Osteoblast (primary cell): ENCODE data around the gene TCF7L2. TPM values are rescaled to one million over a fixed set of nuclear protein-coding genes. Genes with fewer than 3 reads are reported as not detected.

Source experiments
- DNase-seq: peaks from one replicate; pipeline ENCODE4 v3.0.0; 2011; ENCODE audit warnings: low spot score, mixed read lengths; ENCODE audit not compliant: insufficient read length; ENCODE audit errors: missing footprints
- H2AFZ ChIP-seq: 2 replicates; pipeline ENCODE4 v1.6.0; 2011; ENCODE audit warnings: mild to moderate bottlenecking, low read length
- H3K27ac ChIP-seq: 2 replicates; pipeline ENCODE4 v1.5.1; 2011; ENCODE audit warnings: mild to moderate bottlenecking, low read depth, low read length, moderate library complexity
- H3K27me3 ChIP-seq: 2 replicates; pipeline ENCODE4 v1.6.0; 2012; ENCODE audit warnings: mild to moderate bottlenecking, control low read depth, inconsistent platforms, low read length, moderate library complexity; ENCODE audit not compliant: insufficient read depth
- H3K36me3 ChIP-seq: 2 replicates; pipeline ENCODE4 v1.5.1; 2011; ENCODE audit warnings: mild to moderate bottlenecking, low read length, control low read depth, moderate library complexity; ENCODE audit not compliant: insufficient read depth
- H3K4me1 ChIP-seq: 2 replicates; pipeline ENCODE4 v1.5.1; 2011; ENCODE audit warnings: mild to moderate bottlenecking, low read length, control low read depth, moderate library complexity; ENCODE audit not compliant: insufficient read depth
- H3K4me2 ChIP-seq: 2 replicates; pipeline ENCODE4 v1.6.0; 2011; ENCODE audit warnings: mild to moderate bottlenecking, low read length; ENCODE audit not compliant: insufficient read depth
- H3K4me3 ChIP-seq: fragments of 200-600 bp; sonication (generic); 3 replicates; pipeline ENCODE4 v1.5.1; 2012; ENCODE audit warnings: mild to moderate bottlenecking, low read length, inconsistent platforms; ENCODE audit not compliant: insufficient read depth
- H3K79me2 ChIP-seq: 2 replicates; pipeline ENCODE4 v1.6.0; 2012; ENCODE audit warnings: mild to moderate bottlenecking, low read length, control low read depth, inconsistent platforms; ENCODE audit not compliant: insufficient read depth
- H3K9me3 ChIP-seq: 2 replicates; pipeline ENCODE4 v1.5.1; 2011; ENCODE audit warnings: low read depth, low read length, control low read depth
- H4K20me1 ChIP-seq: 2 replicates; pipeline ENCODE4 v1.6.0; 2012; ENCODE audit warnings: mild to moderate bottlenecking, low read length, control low read depth; ENCODE audit not compliant: insufficient read depth
- CTCF ChIP-seq: IDR thresholded peaks from 2 replicates; pipeline ENCODE4 v1.5.1; 2011; ENCODE audit warnings: mild to moderate bottlenecking, low read depth, low read length, moderate library complexity; ENCODE audit errors: extremely low read depth
- total RNA-seq: library from RNA; depleted of rRNA; stranded (reverse); fragments of >200 nt; gene quantifications from 2 replicates; pipeline ENCODE4 v1.2.3, GENCODE V29; 2012

TCF7L2 gene
- total RNA-seq, 1 donor: 9.0 TPM

GRCh38 chr10:112945811-112946210 is 4.2 kb upstream of the TCF7L2 start:
- Histone ChIP-seq H3K4me3 (no peak overlapping the region), H3K4me2 (no peak overlapping the region), H4K20me1 (no peaks in the 10 kb centered on the region), H3K36me3 (no peaks in the 10 kb centered on the region), H2AFZ (no peak overlapping the region), H3K9me3 (no peaks in the 10 kb centered on the region), H3K4me1 (no peaks in the 10 kb centered on the region), H3K27ac (no peak overlapping the region), H3K79me2 (peaks cover 3% of the 10 kb centered on the region), H3K27me3 (peaks cover under 1% of the 10 kb centered on the region)
- DNase-seq: no peak
- no peak for TF ChIP-seq CTCF

GRCh38 chr10:112946649-112947048 is 3.4 kb upstream of the TCF7L2 start:
- no peak overlapping the region for H3K4me2 ChIP-seq
- no peak overlapping the region for H2AFZ ChIP-seq
- no peak for TF ChIP-seq CTCF
- no peaks in the 10 kb centered on the region for H3K27me3 ChIP-seq
- H3K36me3 ChIP-seq: no peaks in the 10 kb centered on the region
- H3K79me2 ChIP-seq: peaks cover 4% of the 10 kb centered on the region
- no peak for DNase-seq
- no peak overlapping the region for H3K27ac ChIP-seq
- H4K20me1 ChIP-seq: no peaks in the 10 kb centered on the region
- no peak overlapping the region for H3K4me3 ChIP-seq
- H3K4me1 ChIP-seq: no peaks in the 10 kb centered on the region
- H3K9me3 ChIP-seq: no peaks in the 10 kb centered on the region

DNA sequence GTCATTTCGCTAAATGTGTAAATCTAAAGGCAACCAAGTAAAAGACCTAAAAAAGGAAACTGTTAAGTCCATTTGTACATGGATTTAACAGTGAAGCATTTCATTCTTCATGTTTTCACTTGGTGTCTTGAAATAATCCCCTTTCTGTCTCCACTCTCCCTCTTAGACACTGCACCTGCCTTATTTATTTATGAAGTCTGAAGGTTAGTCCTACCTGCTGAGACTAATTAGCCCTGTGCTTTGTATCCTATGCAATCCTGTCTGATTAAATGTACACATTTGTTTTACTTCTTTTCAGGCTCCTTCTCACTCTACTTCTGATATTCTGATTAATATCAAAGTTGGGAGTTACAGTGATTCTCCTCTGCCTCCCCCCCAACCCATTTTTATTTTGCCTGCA is 1.9 kb upstream of the TCF7L2 start:
- no peaks in the 10 kb centered on the region for H3K27me3 ChIP-seq
- H3K27ac ChIP-seq: no peak overlapping the region
- no peak overlapping the region for H3K4me3 ChIP-seq
- TF ChIP-seq CTCF: no peak
- H3K4me1 ChIP-seq: peaks cover 2% of the 10 kb centered on the region
- no peaks in the 10 kb centered on the region for H3K36me3 ChIP-seq
- H3K79me2 ChIP-seq: peaks cover 19% of the 10 kb centered on the region
- H3K4me2 ChIP-seq: no peak overlapping the region
- DNase-seq: no peak
- H3K9me3 ChIP-seq: no peaks in the 10 kb centered on the region
- H2AFZ ChIP-seq: no peak overlapping the region
- no peaks in the 10 kb centered on the region for H4K20me1 ChIP-seq

DNA sequence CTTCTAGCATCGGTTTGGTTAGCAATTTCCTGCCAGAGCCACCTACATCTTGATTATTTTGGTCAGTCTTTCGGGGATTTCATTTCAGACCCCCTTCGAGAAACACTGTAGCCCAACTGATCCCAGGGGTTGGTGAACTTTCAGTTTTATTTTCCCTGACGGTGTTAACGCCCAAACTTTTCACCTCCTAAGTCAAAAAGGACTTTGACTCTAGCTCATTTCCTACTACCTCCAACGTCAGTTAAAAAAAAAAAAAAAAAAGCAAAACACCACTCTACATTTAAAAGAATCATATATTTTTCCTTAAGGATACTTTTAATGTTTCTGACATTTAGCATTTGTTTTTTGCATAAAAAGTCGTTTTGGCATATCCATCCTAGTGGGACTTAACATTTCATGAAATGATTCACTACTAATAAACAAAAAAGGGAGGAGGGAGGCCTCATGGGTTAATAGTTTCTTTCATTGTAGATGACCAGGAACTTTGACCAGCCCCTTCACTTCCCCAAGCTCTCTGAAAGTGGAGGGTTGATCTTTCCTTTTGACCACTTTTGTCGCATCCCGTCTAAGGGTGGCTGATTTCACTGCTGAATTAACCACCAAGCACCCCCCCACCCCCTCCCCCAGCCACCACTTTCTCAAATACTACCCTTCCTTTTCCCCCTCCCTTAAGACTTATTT is 764 bp upstream of the TCF7L2 start:
- H3K4me3 ChIP-seq: peak overlapping the region; percentile 90
- H2AFZ ChIP-seq: peak overlapping the region; percentile 44
- H3K4me2 ChIP-seq: peak overlapping the region; percentile 61
- no peaks in the 10 kb centered on the region for H3K27me3 ChIP-seq
- peak; percentile 89 for DNase-seq
- H3K27ac ChIP-seq: no peak overlapping the region
- H3K4me1 ChIP-seq: peaks cover 13% of the 10 kb centered on the region
- no peaks in the 10 kb centered on the region for H3K9me3 ChIP-seq
- H3K79me2 ChIP-seq: peaks cover 30% of the 10 kb centered on the region
- no peaks in the 10 kb centered on the region for H3K36me3 ChIP-seq
- H4K20me1 ChIP-seq: peaks cover 7% of the 10 kb centered on the region
- TF ChIP-seq CTCF: no peak
